ENCODE results near the gene ZSCAN29. TPM values are rescaled to one million over a fixed set of nuclear protein-coding genes. Genes with fewer than 3 reads are reported as not detected.

ZSCAN29 gene
- total RNA-seq, 2 experiments from 2014 or later = 30.2 to 73.7 TPM

GRCh38 chr15:43318990-43319771, 51.7 kb downstream of the ZSCAN29 start:
- H3K79me2 ChIP-seq (ENCODE audit: insufficient read depth, low read depth, low read length) = no peaks in the 10 kb centered on the region
- no peaks in the 10 kb centered on the region for H3K36me3 ChIP-seq (ENCODE audit: insufficient read depth, low read length)
- DNase-seq (ENCODE audit: low spot score) = no peak
- ChIA-PET POLR2A (no interaction called here), CTCF (ENCODE audit: unreplicated experiment) (no interaction called here)
- no peak overlapping the region for H2AFZ ChIP-seq (ENCODE audit: low read length)
- intact Hi-C loops (cut with micrococcal nuclease; ENCODE audit: unreplicated experiment) = no loop called here
- no peaks in the 10 kb centered on the region for H4K20me1 ChIP-seq (ENCODE audit: insufficient read depth, low read length)
- no peaks in the 10 kb centered on the region for H3K9me2 ChIP-seq (ENCODE audit: insufficient read depth, low read length)
- no peak overlapping the region for H3K4me2 ChIP-seq (ENCODE audit: low read length)
- no peak overlapping the region for H3K4me3 ChIP-seq (ENCODE audit: low read depth, low read length, poor library complexity, severe bottlenecking)
- no TSS peak for BruUV-seq (replicated peaks)
- no peak for TF ChIP-seq EZH2phosphoT487 (IDR thresholded peaks at IDR 0.05; ENCODE audit: borderline replicate concordance, low read depth, low read length)
- no peak for TF ChIP-seq CTCF (conservative IDR thresholded peaks at IDR 0.05; ENCODE audit: low read length)
- H3K4me1 ChIP-seq (ENCODE audit: insufficient read depth, low read length, poor library complexity, severe bottlenecking) = no peaks in the 10 kb centered on the region
- H3K27ac ChIP-seq (ENCODE audit: low read depth, low read length, poor library complexity, severe bottlenecking) = no peak overlapping the region
- H3K9me3 ChIP-seq (ENCODE audit: low read length) = no peaks in the 10 kb centered on the region

- no peak for DNase-seq (ENCODE audit: low spot score)
- no peaks in the 10 kb centered on the region for H3K36me3 ChIP-seq (ENCODE audit: insufficient read depth, low read length)
- H3K9me3 ChIP-seq (ENCODE audit: low read length) = no peaks in the 10 kb centered on the region
- POLR2A ChIA-PET = interaction anchor here (0.6 kb wide), 1 partner anchor 137 kb away, joined by 4 read pairs; no protein-coding TSS in a partner anchor
- H3K4me2 ChIP-seq (ENCODE audit: low read length) = no peak overlapping the region
- no peaks in the 10 kb centered on the region for H3K79me2 ChIP-seq (ENCODE audit: insufficient read depth, low read depth, low read length)
- no peak overlapping the region for H3K4me3 ChIP-seq (ENCODE audit: low read depth, low read length, poor library complexity, severe bottlenecking)
- BruUV-seq (replicated peaks) = no TSS peak
- H2AFZ ChIP-seq (ENCODE audit: low read length) = no peak overlapping the region
- TF ChIP-seq CTCF (conservative IDR thresholded peaks at IDR 0.05; ENCODE audit: low read length) (no peak), EZH2phosphoT487 (IDR thresholded peaks at IDR 0.05; ENCODE audit: borderline replicate concordance, low read depth, low read length) (no peak)
- intact Hi-C loops (cut with micrococcal nuclease; ENCODE audit: unreplicated experiment) = no loop called here
- no peak overlapping the region for H3K27ac ChIP-seq (ENCODE audit: low read depth, low read length, poor library complexity, severe bottlenecking)
- no peaks in the 10 kb centered on the region for H3K9me2 ChIP-seq (ENCODE audit: insufficient read depth, low read length)
- CTCF ChIA-PET (ENCODE audit: unreplicated experiment) = no interaction called here
- no peaks in the 10 kb centered on the region for H4K20me1 ChIP-seq (ENCODE audit: insufficient read depth, low read length)
- H3K4me1 ChIP-seq (ENCODE audit: insufficient read depth, low read length, poor library complexity, severe bottlenecking) = no peaks in the 10 kb centered on the region
Observed at GRCh38 chr15:43317566-43318184, 53.2 kb downstream of the ZSCAN29 start.

GRCh38 chr15:43316971-43317346, 53.9 kb downstream of the ZSCAN29 start:
- no peaks in the 10 kb centered on the region for H3K4me1 ChIP-seq (ENCODE audit: insufficient read depth, low read length, poor library complexity, severe bottlenecking)
- CTCF ChIA-PET (ENCODE audit: unreplicated experiment) = no interaction called here
- no peak overlapping the region for H3K4me3 ChIP-seq (ENCODE audit: low read depth, low read length, poor library complexity, severe bottlenecking)
- H3K79me2 ChIP-seq (ENCODE audit: insufficient read depth, low read depth, low read length) = no peaks in the 10 kb centered on the region
- no peaks in the 10 kb centered on the region for H3K36me3 ChIP-seq (ENCODE audit: insufficient read depth, low read length)
- intact Hi-C loops (cut with micrococcal nuclease; ENCODE audit: unreplicated experiment) = no loop called here
- no peak overlapping the region for H3K27ac ChIP-seq (ENCODE audit: low read depth, low read length, poor library complexity, severe bottlenecking)
- no peaks in the 10 kb centered on the region for H4K20me1 ChIP-seq (ENCODE audit: insufficient read depth, low read length)
- H3K9me2 ChIP-seq (ENCODE audit: insufficient read depth, low read length) = no peaks in the 10 kb centered on the region
- no peak overlapping the region for H3K4me2 ChIP-seq (ENCODE audit: low read length)
- POLR2A ChIA-PET = no interaction called here
- no peaks in the 10 kb centered on the region for H3K9me3 ChIP-seq (ENCODE audit: low read length)
- H2AFZ ChIP-seq (ENCODE audit: low read length) = no peak overlapping the region
- no TSS peak for BruUV-seq (replicated peaks)
- no peak for DNase-seq (ENCODE audit: low spot score)
- TF ChIP-seq CTCF (conservative IDR thresholded peaks at IDR 0.05; ENCODE audit: low read length) (no peak), EZH2phosphoT487 (IDR thresholded peaks at IDR 0.05; ENCODE audit: borderline replicate concordance, low read depth, low read length) (no peak)

All from OCI-LY7 (cell line).